PFSK-1 (cell line): Measurements from ENCODE around the gene CHAC1.

ENCODE experiments used
- FOXP2 ChIP-seq: optimal IDR thresholded peaks from 2 replicates; pipeline ENCODE3; 2011; ENCODE audit warnings: borderline replicate concordance, control low read depth, inconsistent platforms; ENCODE audit not compliant: insufficient read depth; ENCODE audit errors: extremely low read length, extremely low read depth
- POLR2AphosphoS5 ChIP-seq: IDR thresholded peaks from 2 replicates; pipeline ENCODE4 v1.6.1; 2012; ENCODE audit warnings: low read depth, mild to moderate bottlenecking, control low read depth, low read length, moderate library complexity
- SIN3A ChIP-seq: IDR thresholded peaks from 2 replicates; pipeline ENCODE4 v1.6.1; 2012; ENCODE audit warnings: mild to moderate bottlenecking, low read length, moderate library complexity, borderline replicate concordance; ENCODE audit not compliant: insufficient read depth
- TAF1 ChIP-seq: IDR thresholded peaks from 2 replicates; pipeline ENCODE4 v1.6.1; 2012; ENCODE audit warnings: low read length, control low read depth, borderline replicate concordance; ENCODE audit not compliant: insufficient read depth
- TF ChIP-seq, protein P1 (sequence below), 2 experiments: IDR thresholded peaks; 2 replicates each; pipeline versions ENCODE4 v1.6.1 to v1.8.0; 2011 to 2012; ENCODE audit warnings: low read depth in 2 of 2, low read length in 2 of 2, control low read depth in 1 of 2, inconsistent platforms in 1 of 2, mild to moderate bottlenecking in 1 of 2, moderate library complexity in 1 of 2; ENCODE audit not compliant: insufficient read depth in 1 of 2

DNA sequence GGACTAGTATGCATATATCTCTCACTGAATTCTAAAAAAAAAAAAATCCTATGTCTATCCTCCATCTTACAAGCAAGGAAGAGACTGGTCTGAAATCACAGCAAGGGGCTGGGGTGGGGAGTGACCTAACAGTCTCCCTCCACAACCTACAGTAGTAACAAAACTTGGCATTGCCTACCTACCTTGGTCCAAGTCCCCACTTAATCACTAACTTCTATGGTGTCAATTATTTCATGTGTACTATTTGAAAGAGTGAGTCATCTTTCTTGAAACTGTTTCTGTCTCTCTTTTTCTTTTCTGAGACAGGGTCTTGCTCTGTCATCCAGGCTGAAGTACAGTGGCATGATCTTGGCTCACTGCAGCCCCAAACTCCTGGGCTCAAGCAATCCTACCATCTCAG is 36.8 kb downstream of the CHAC1 start:
- TF ChIP-seq TAF1 (no peak), POLR2AphosphoS5 (no peak), FOXP2 (no peak), SIN3A (no peak)
- TF ChIP-seq, protein P1, sequence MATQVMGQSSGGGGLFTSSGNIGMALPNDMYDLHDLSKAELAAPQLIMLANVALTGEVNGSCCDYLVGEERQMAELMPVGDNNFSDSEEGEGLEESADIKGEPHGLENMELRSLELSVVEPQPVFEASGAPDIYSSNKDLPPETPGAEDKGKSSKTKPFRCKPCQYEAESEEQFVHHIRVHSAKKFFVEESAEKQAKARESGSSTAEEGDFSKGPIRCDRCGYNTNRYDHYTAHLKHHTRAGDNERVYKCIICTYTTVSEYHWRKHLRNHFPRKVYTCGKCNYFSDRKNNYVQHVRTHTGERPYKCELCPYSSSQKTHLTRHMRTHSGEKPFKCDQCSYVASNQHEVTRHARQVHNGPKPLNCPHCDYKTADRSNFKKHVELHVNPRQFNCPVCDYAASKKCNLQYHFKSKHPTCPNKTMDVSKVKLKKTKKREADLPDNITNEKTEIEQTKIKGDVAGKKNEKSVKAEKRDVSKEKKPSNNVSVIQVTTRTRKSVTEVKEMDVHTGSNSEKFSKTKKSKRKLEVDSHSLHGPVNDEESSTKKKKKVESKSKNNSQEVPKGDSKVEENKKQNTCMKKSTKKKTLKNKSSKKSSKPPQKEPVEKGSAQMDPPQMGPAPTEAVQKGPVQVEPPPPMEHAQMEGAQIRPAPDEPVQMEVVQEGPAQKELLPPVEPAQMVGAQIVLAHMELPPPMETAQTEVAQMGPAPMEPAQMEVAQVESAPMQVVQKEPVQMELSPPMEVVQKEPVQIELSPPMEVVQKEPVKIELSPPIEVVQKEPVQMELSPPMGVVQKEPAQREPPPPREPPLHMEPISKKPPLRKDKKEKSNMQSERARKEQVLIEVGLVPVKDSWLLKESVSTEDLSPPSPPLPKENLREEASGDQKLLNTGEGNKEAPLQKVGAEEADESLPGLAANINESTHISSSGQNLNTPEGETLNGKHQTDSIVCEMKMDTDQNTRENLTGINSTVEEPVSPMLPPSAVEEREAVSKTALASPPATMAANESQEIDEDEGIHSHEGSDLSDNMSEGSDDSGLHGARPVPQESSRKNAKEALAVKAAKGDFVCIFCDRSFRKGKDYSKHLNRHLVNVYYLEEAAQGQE (IDR thresholded peaks at IDR 0.05; ENCODE audit: insufficient read depth in 1 of 2, low read depth in 2 of 2, low read length in 2 of 2), result no peak
